Heart right ventricle (tissue), 16 donors: ENCODE data around the gene AP2A2. TPM values are rescaled to one million over a fixed set of nuclear protein-coding genes. Genes with fewer than 3 reads are reported as not detected.

ENCODE experiments used
- ATAC-seq, 8 donors: fragments of 200-7000 bp; cut with Tn5 transposase; one replicate each; pipeline ENCODE4 v1.9.1; 2020; ENCODE audit warnings: mild to moderate bottlenecking in 8 of 8, moderate library complexity in 8 of 8, moderate number of reproducible peaks in 1 of 8
- DNase-seq, 2 donors: peaks; one replicate each; pipeline ENCODE4 v3.0.0-alpha.2; 2020
- H3K27ac ChIP-seq, 10 donors: fragments of 200-600 bp; sonication (generic) in 2 of 10; one replicate each; pipeline versions ENCODE4 v1.5.0 to v1.8.0; 2020 to 2022; ENCODE audit warnings: mild to moderate bottlenecking in 3 of 10
- H3K27me3 ChIP-seq, 7 donors: fragments of 200-600 bp; one replicate each; pipeline ENCODE4 v1.8.0; 2021 to 2022; ENCODE audit warnings: mild to moderate bottlenecking in 2 of 7
- H3K36me3 ChIP-seq, 9 donors: fragments of 200-600 bp; sonication (generic) in 1 of 9; one replicate each; pipeline versions ENCODE4 v1.5.0 to v1.8.0; 2020 to 2022; ENCODE audit warnings: mild to moderate bottlenecking in 2 of 9
- H3K4me1 ChIP-seq, 9 donors: fragments of 200-600 bp; sonication (generic) in 1 of 9; one replicate each; pipeline versions ENCODE4 v1.5.0 to v1.8.0; 2020 to 2022; ENCODE audit warnings: mild to moderate bottlenecking in 4 of 9
- H3K4me3 ChIP-seq, 10 donors: fragments of 200-600 bp; sonication (generic) in 2 of 10; one replicate each; pipeline versions ENCODE4 v1.5.0 to v1.8.0; 2020 to 2022; ENCODE audit warnings: mild to moderate bottlenecking in 7 of 10, moderate library complexity in 2 of 10
- H3K9me3 ChIP-seq, 11 donors: fragments of 200-600 bp in 10 of 11; sonication (generic) in 2 of 11; one replicate each; pipeline versions ENCODE4 v1.5.0 to v1.8.0; 2013 to 2022; ENCODE audit warnings: mild to moderate bottlenecking in 2 of 11, control low read depth in 1 of 11, moderate library complexity in 1 of 11
- CTCF ChIP-seq, 9 donors: fragments of 200-600 bp; sonication (generic) in 2 of 9; IDR thresholded peaks; one replicate each; pipeline versions ENCODE4 v1.5.0 to v1.8.0; 2021 to 2022; ENCODE audit warnings: antibody characterized with exemption in 9 of 9, mild to moderate bottlenecking in 5 of 9, moderate library complexity in 1 of 9
- WGBS, 2 donors: extraction: QIAGEN DNeasy Blood & Tissue Kit; methylation state at CpG; one replicate each; pipeline ENCODE4 v1.1.7; 2013; ENCODE audit warnings: inconsistent platforms in 1 of 2; 5-methylcytosine and 5-hydroxymethylcytosine counted together
- intact Hi-C, 10 donors: fragments of 100-400 bp; cut with DNase I; formaldehyde crosslinking; loops; one replicate each; pipeline versions ENCODE4 v1.11.1 to v1.14.2; 2022
- polyA plus RNA-seq, 2 donors: library from polyadenylated mRNA; stranded (reverse); fragments of 200-250 nt; gene quantifications; one replicate each; pipeline ENCODE4 v1.2.3, GENCODE V29; 2013
- total RNA-seq, 10 donors: library from RNA; stranded (reverse); fragmentation: NEBNext Ultra II Directional in 3 of 10; extraction: Animal tissue kit (Norgen Biotek cat#: 25700) in 3 of 10; gene quantifications; one replicate each; pipeline versions ENCODE4 v1.2.1 to v1.2.4, GENCODE V29; 2021 to 2023
- donor health status: Arrhythmogenic right ventricular cardiomyopathy.
- donor health status: ischemic (EF 13 %, LVEDD 7.1; RV severe dilation, severe dysfunction).
- donor health status: healthy with polysubstance abuse.
- donor health status: DM: no; HTN: yes; CAD: no.
- donor health status: DM: no; HTN: no; CAD: no.
- donor health status: ischemic (EF 25% LVEDD 6.9; RV normal size, moderate dysfunction).
- donor health status: ischemic (EF 25% LVEDD 5.7; RV mildly dilated, moderate dysfunction).
- donor health status: healthy.
- donor health status: DM: yes; HTN: yes; CAD: no.
- donor health status: Ischemic cardiomyopathy.
- donor health status: ischemic (EF 35%, LVEDD 5.7; RV mildly dilated, moderate dysfunction).
- donor health status: nonischemic (EF 11% LVEDD 7.7; RV severe dilation, severe dysfunction).
- donor health status: DM: yes; HTN: yes; CAD: no.
- donor health status: PGD.
- donor health status: ischemic (EF 29% LVEDD 5.4; RV normal size, mild dysfunction).
- donor health status: nonischemic (EF 23%, LVEDD 6.1; RV moderate dilation, normal function).

The AP2A2 gene
- total and polyA plus RNA-seq, 12 donors = 24.3 to 58.4 (median 37.4) TPM

GRCh38 chr11:900545-900944 is 25.1 kb upstream of the AP2A2 start:
- peaks cover 0 to 75% (median 45%) of the 10 kb centered on the region in 9 donors for H3K36me3 ChIP-seq
- no peak for DNase-seq
- H3K9me3 ChIP-seq = no peaks in the 10 kb centered on the region
- intact Hi-C loops = no loop called here
- no peak overlapping the region for H3K27ac ChIP-seq
- 87 to 95% methylated on average over 7 of the region's 7 CpGs for WGBS, 2 donors
- ATAC-seq = no peak
- H3K4me1 ChIP-seq = no peaks in the 10 kb centered on the region
- no peak for TF ChIP-seq CTCF (IDR thresholded peaks at IDR 0.05)
- H3K27me3 ChIP-seq = no peaks in the 10 kb centered on the region
- no peak overlapping the region for H3K4me3 ChIP-seq

- intact Hi-C loops = no loop called here
- H3K27me3 ChIP-seq = no peaks in the 10 kb centered on the region
- ATAC-seq (no peak), DNase-seq (no peak)
- no peaks in the 10 kb centered on the region for H3K9me3 ChIP-seq
- TF ChIP-seq CTCF (IDR thresholded peaks at IDR 0.05) = no peak
- WGBS, 2 donors = 93 to 94% methylated on average over 19 of the region's 19 CpGs
- peaks cover 0 to 80% (median 45%) of the 10 kb centered on the region in 9 donors for H3K36me3 ChIP-seq
- no peak overlapping the region for H3K4me3 ChIP-seq
- no peak overlapping the region for H3K27ac ChIP-seq
- H3K4me1 ChIP-seq = no peaks in the 10 kb centered on the region
Measured at GRCh38 chr11:901452-902061, 24.1 kb upstream of the AP2A2 start.

- no peaks in the 10 kb centered on the region for H3K27me3 ChIP-seq
- DNase-seq (no peak), ATAC-seq (no peak)
- H3K27ac ChIP-seq = no peak overlapping the region
- intact Hi-C loops = no loop called here
- H3K36me3 ChIP-seq = peaks cover 0 to 75% (median 36%) of the 10 kb centered on the region in 9 donors
- H3K4me3 ChIP-seq = no peak overlapping the region
- WGBS, 2 donors = 92 to 93% methylated on average over 7 of the region's 7 CpGs
- H3K9me3 ChIP-seq = no peaks in the 10 kb centered on the region
- no peak for TF ChIP-seq CTCF (IDR thresholded peaks at IDR 0.05)
- H3K4me1 ChIP-seq = peaks cover 0 to 5% (median 0%) of the 10 kb centered on the region in 9 donors
Measured at GRCh38 chr11:904380-904779, 21.3 kb upstream of the AP2A2 start.

GRCh38 chr11:905952-906351 is 19.7 kb upstream of the AP2A2 start:
- Histone ChIP-seq H3K4me1 (peaks cover 0 to 14% (median 10%) of the 10 kb centered on the region in 9 donors), H3K27ac (no peak overlapping the region), H3K36me3 (peaks cover 0 to 59% (median 22%) of the 10 kb centered on the region in 9 donors), H3K9me3 (no peaks in the 10 kb centered on the region), H3K27me3 (no peaks in the 10 kb centered on the region), H3K4me3 (no peak overlapping the region)
- 91 to 95% methylated on average over 7 of the region's 7 CpGs for WGBS, 2 donors
- ATAC-seq (no peak), DNase-seq (no peak)
- intact Hi-C loops = loop anchor here in 1 of 10 donors (5.0 kb wide), 1 partner anchor 59 kb away; no protein-coding TSS in a partner anchor
- no peak for TF ChIP-seq CTCF (IDR thresholded peaks at IDR 0.05)
